ENCODE data around the gene PNP. TPM values are rescaled to one million over a fixed set of nuclear protein-coding genes. Genes with fewer than 3 reads are reported as not detected.

Gene PNP
- total RNA-seq (2013; cell fraction: nucleolus; rRNA removed): 49.6 and 54.8 TPM in 2 replicates
- total RNA-seq (2014; rRNA removed): 145 and 161 TPM in 2 replicates
- 185 and 198 TPM in 2 replicates for total RNA-seq (2014; rRNA removed; fragmentation: Illumina TruSeq; extraction: Trizol)
- total RNA-seq (2021): 129 and 131 TPM in 2 replicates
- 57.8 TPM for polyA plus RNA-seq (2011; ENCODE audit: low read depth)
- polyA plus RNA-seq (2011; rRNA removed): 202 and 215 TPM in 2 replicates
- polyA plus RNA-seq (2011; cell fraction: cytosol; rRNA removed): 175 and 177 TPM in 2 replicates
- 117 and 119 TPM in 2 replicates for polyA plus RNA-seq (2011; cell fraction: nucleus; rRNA removed)
- 45.2 and 49.5 TPM in 2 replicates for polyA plus RNA-seq (2012)
- polyA plus RNA-seq (2014; fragmentation: Illumina TruSeq; extraction: Trizol): 196 and 211 TPM in 2 replicates
- polyA plus RNA-seq (2014; fragmentation: Nextera tagmentation; extraction: Ambion mirVana): 100 to 1,000 TPM; 103 to 123 TPM
- polyA plus RNA-seq (2014; rRNA removed): 137 and 146 TPM in 2 replicates
- 100 to 1,000 TPM; 124 to 131 TPM for polyA plus RNA-seq (2016; fragmentation: Nextera tagmentation; extraction: Ambion mirVana)
- polyA minus RNA-seq (2011; rRNA and poly(A)+ RNA removed): 119 and 123 TPM in 2 replicates
- polyA minus RNA-seq (2011; cell fraction: cytosol; rRNA and poly(A)+ RNA removed): 51.5 and 61.2 TPM in 2 replicates
- polyA minus RNA-seq (2011; cell fraction: nucleus; rRNA and poly(A)+ RNA removed): 26.2 and 41.4 TPM in 2 replicates
- percentile 93 among the genes with signal in this experiment for Bru-seq, nascent RNA
- BruChase-seq, experiment 1, labeled RNA remaining after a 6-hour chase: percentile 91 among the genes with signal in this experiment
- percentile 92 among the genes with signal in this experiment for BruChase-seq, experiment 2, labeled RNA remaining after a 2-hour chase
- long read RNA-seq, experiment 1, transcript PNP-201 (6 exons, 1,509 nt): major isoform, 56 of 61 reads
- long read RNA-seq, experiment 1, partial matches to known transcripts: 1 of 61 reads
- long read RNA-seq, experiment 1, other reads (novel, unspliced or antisense): 4 of 61 reads
- long read RNA-seq, experiment 2, transcript PNP-201 (6 exons, 1,509 nt): major isoform, 449 of 473 reads
- long read RNA-seq, experiment 2, partial matches to known transcripts: 11 of 473 reads
- long read RNA-seq, experiment 2, other reads (novel, unspliced or antisense): 7 of 473 reads

GRCh38 chr14:20469242-20469889, at the start of gene PNP:
Gene PNP, plus strand, starts transcription at chr14:20469406. Its CDS starts 119 bp downstream, at chr14:20469525.
- H3K79me2 ChIP-seq (ENCODE audit: control insufficient read depth, insufficient read depth, low read length): peaks cover 31% of the 10 kb centered on the region
- FAIRE-seq (peak; percentile 66), DNase-seq (ENCODE audit: low read depth, low spot score) (peak; percentile 65), ATAC-seq (peak; percentile 97)
- H3K4me1 ChIP-seq (ENCODE audit: control insufficient read depth, insufficient read depth, low read length): peaks cover 7% of the 10 kb centered on the region; the same call in 1 of the 2 replicates
- H3K27ac ChIP-seq (ENCODE audit: control insufficient read depth, insufficient read depth): peak within 1 kb of the TSS; percentile 69
- H3K4me3 ChIP-seq: peak within 1 kb of the TSS; percentile 85
- H3K36me3 ChIP-seq (ENCODE audit: control insufficient read depth in 2 of 2, insufficient read depth in 2 of 2, low read length in 1 of 2): peaks cover 2 to 14% of the 10 kb centered on the region in 2 experiments
- intact Hi-C loops (cut with micrococcal nuclease; ENCODE audit: unreplicated experiment) (no loop called here), in situ Hi-C loops (cut with MboI) (no loop called here)
- H3K27me3 ChIP-seq (replicated peaks in 1 of 2; ENCODE audit: control insufficient read depth in 2 of 2, insufficient read depth in 2 of 2, low read length in 1 of 2): no peaks in the 10 kb centered on the region
- POLR2A ChIA-PET: interaction anchor here (0.7 to 4.3 kb wide), 13 partner anchors 8 to 139 kb away, joined by 3 to 28 read pairs (median 4); partner anchors contain the start of genes CCNB1IP1, OSGEP, PIP4P1 and TEP1
- RAD21 ChIA-PET (ENCODE audit: unreplicated experiment): interaction anchor here (0.9 to 2.4 kb wide), 10 partner anchors 8 to 142 kb away, joined by 3 to 20 read pairs (median 4); partner anchors contain the start of genes APEX1, OSGEP, PIP4P1 and TEP1
- BruUV-seq (replicated peaks): TSS peak; percentile 57
- H2AFZ ChIP-seq (ENCODE audit: control insufficient read depth, low read depth, low read length): peak within 1 kb of the TSS; percentile 83
- CTCF ChIA-PET: interaction anchor here (0.6 to 3.2 kb wide), 14 partner anchors 8 to 142 kb away, joined by 3 to 12 read pairs (median 4); partner anchors contain the start of genes APEX1 and PIP4P1
- SMC1A ChIA-PET (ENCODE audit: uncharacterized antibody, unreplicated experiment): interaction anchor here (0.7 to 4.7 kb wide), 6 partner anchors 8 to 142 kb away, joined by 3 to 36 read pairs (median 6); partner anchors contain the start of gene PIP4P1
- no peaks in the 10 kb centered on the region for H4K20me1 ChIP-seq (ENCODE audit: control insufficient read depth, insufficient read depth)
- H3K9me3 ChIP-seq (replicated peaks; ENCODE audit: control insufficient read depth, insufficient read depth, low read length): no peaks in the 10 kb centered on the region
- under 1% methylated on average over 38 of the region's 40 CpGs for WGBS (ENCODE audit: insufficient coverage, insufficient replicate concordance, low lambda C conversion rate, missing lambda C conversion rate)
- H3K9ac ChIP-seq (ENCODE audit: control insufficient read depth, insufficient read depth, low read length): peak within 1 kb of the TSS; percentile 83
- peak within 1 kb of the TSS; percentile 88 for H3K4me2 ChIP-seq (ENCODE audit: control insufficient read depth, insufficient read depth)
- TF ChIP-seq FOXK2 (IDR thresholded peaks at IDR 0.05): no peak
- peak; percentile 21; the same call in 1 of the 2 replicates for TF ChIP-seq PKNOX1 (IDR thresholded peaks at IDR 0.05)
- TF ChIP-seq EP300 (IDR thresholded peaks at IDR 0.05; ENCODE audit: borderline replicate concordance in 1 of 2, control insufficient read depth in 1 of 2, low read depth in 2 of 2, low read length in 2 of 2): no peak
- TF ChIP-seq PBX3 (IDR thresholded peaks at IDR 0.05; ENCODE audit: insufficient replicate concordance, low read depth, low read length): no peak
- TF ChIP-seq POU2F2 (IDR thresholded peaks at IDR 0.05; ENCODE audit: borderline replicate concordance, low read depth, low read length): peak; percentile 93; the same call in 2 of the 3 replicates
- TF ChIP-seq GABPA (IDR thresholded peaks at IDR 0.05; ENCODE audit: low read depth): no peak
- peak; percentile 72 for TF ChIP-seq NBN (IDR thresholded peaks at IDR 0.05)
- 0 out of 2 replicates have a peak, but pooled peaks have one; percentile 8 for TF ChIP-seq RUNX3 (IDR thresholded peaks at IDR 0.05; ENCODE audit: low read length)
- TF ChIP-seq IRF5 (IDR thresholded peaks at IDR 0.05; ENCODE audit: borderline replicate concordance): no peak
- TF ChIP-seq ZZZ3 (IDR thresholded peaks at IDR 0.05; ENCODE audit: control insufficient read depth, insufficient read length, low read depth): no peak
- peak; percentile 98 for TF ChIP-seq SMAD5 (IDR thresholded peaks at IDR 0.05; ENCODE audit: low read depth)
- peak; percentile 55 for TF ChIP-seq HDAC6 (IDR thresholded peaks at IDR 0.05; ENCODE audit: unreplicated experiment)
- no peak for TF ChIP-seq NRF1 (conservative IDR thresholded peaks at IDR 0.05; ENCODE audit: low read depth, low read length)
- TF ChIP-seq NR2F1 (conservative IDR thresholded peaks at IDR 0.05): 0 out of 2 replicates have a peak, but pooled peaks have one; percentile 29
